GM12878 (cell line): ENCODE results near the gene RPP40.

Source experiments
- CTCF ChIP-seq, 3 experiments: IDR thresholded peaks in 2 of 3; conservative IDR thresholded peaks in 1 of 3; 2 replicates each; pipeline ENCODE4 v1.5.1; 2011; ENCODE audit warnings: low read depth in 3 of 3, low read length in 3 of 3, mild to moderate bottlenecking in 3 of 3, control low read depth in 2 of 3, moderate library complexity in 2 of 3, inconsistent platforms in 1 of 3, mixed read lengths in 1 of 3; ENCODE audit not compliant: control insufficient read depth in 2 of 3, insufficient read depth in 1 of 3; ENCODE audit errors: extremely low read depth in 1 of 3
- MYC ChIP-seq: IDR thresholded peaks from 2 replicates; pipeline ENCODE4 v1.6.1; 2011; ENCODE audit warnings: mild to moderate bottlenecking, low read length, moderate library complexity, inconsistent platforms; ENCODE audit not compliant: insufficient read depth, insufficient replicate concordance, insufficient read length, severe bottlenecking
- RCOR1 ChIP-seq: conservative IDR thresholded peaks from 2 replicates; pipeline ENCODE4 v1.6.1; 2012; ENCODE audit warnings: low read depth, low read length, improper control_type of control experiment

- TF ChIP-seq CTCF (IDR thresholded peaks at IDR 0.05 in 2 of 3, conservative IDR thresholded peaks at IDR 0.05 in 1 of 3; ENCODE audit: control insufficient read depth in 2 of 3, extremely low read depth in 1 of 3, insufficient read depth in 1 of 3, low read depth in 3 of 3, low read length in 3 of 3) (no peak), MYC (no peak), RCOR1 (no peak)
Observed at GRCh38 chr6:5020142-5020541, 16.3 kb upstream of the RPP40 start.
